HEK293 (cell line): ENCODE results near the gene VDR.

Source experiments
- CTCF ChIA-PET: fragments of 350-600 bp; formaldehyde crosslinking; extraction: SDS; loops from one replicate; lab custom pipeline; 2021; ENCODE audit warnings: antibody characterized with exemption; lab: Yijun Ruan, JAX
- POLR2A ChIA-PET: fragments of 300-600 bp; formaldehyde crosslinking; extraction: SDS; loops from one replicate; lab custom pipeline; 2020; ENCODE audit warnings: antibody characterized with exemption, inconsistent platforms; lab: Yijun Ruan, JAX
- H3K27ac ChIP-seq: fragments of 200-500 bp; sonication (Bioruptor generic); 2 replicates; pipeline ENCODE4 v1.5.1; 2014; ENCODE audit warnings: low read depth, low read length, control low read depth, inconsistent platforms; ENCODE audit errors: extremely low read depth
- H3K36me3 ChIP-seq, 2 experiments: fragments of 200-500 bp in 1 of 2; sonication (Bioruptor generic) in 1 of 2; 1 replicate in 1 of 2; 2 replicates in 1 of 2; pipeline ENCODE4 v1.5.1; 2014 to 2017; ENCODE audit warnings: inconsistent platforms in 2 of 2, low read length in 2 of 2; ENCODE audit not compliant: control insufficient read depth in 2 of 2, insufficient read depth in 1 of 2
- H3K4me1 ChIP-seq: fragments of 200-500 bp; sonication (Bioruptor generic); 2 replicates; pipeline ENCODE4 v1.5.1; 2014; ENCODE audit warnings: mild to moderate bottlenecking, low read length, inconsistent platforms; ENCODE audit not compliant: control insufficient read depth, insufficient read depth
- H3K4me3 ChIP-seq: 2 replicates; pipeline ENCODE4 v1.5.1; 2011; ENCODE audit warnings: low read depth, mild to moderate bottlenecking, control low read depth, low read length, moderate library complexity
- H3K9me3 ChIP-seq: fragments of 200-500 bp; sonication (Bioruptor generic); 2 replicates; pipeline ENCODE4 v1.5.1; 2014; ENCODE audit warnings: low read depth, low read length, inconsistent platforms; ENCODE audit not compliant: control insufficient read depth, insufficient read depth
- ATF2 ChIP-seq: fragments of 450-650 bp; formaldehyde crosslinking; IDR thresholded peaks from 2 replicates; pipeline ENCODE4 v1.5.1; 2016; ENCODE audit warnings: missing biosample characterization, missing genetic modification characterization, low read depth
- EGR2 ChIP-seq: fragments of 450-650 bp; formaldehyde crosslinking; IDR thresholded peaks from 2 replicates; pipeline ENCODE4 v1.5.1; 2016; ENCODE audit warnings: low read depth, missing biosample characterization, missing genetic modification characterization
- OSR2 ChIP-seq: fragments of 450-650 bp; formaldehyde crosslinking; IDR thresholded peaks from 2 replicates; pipeline ENCODE4 v1.5.1; 2016; ENCODE audit warnings: missing biosample characterization, missing genetic modification characterization
- PRDM4 ChIP-seq: fragments of 450-650 bp; formaldehyde crosslinking; IDR thresholded peaks from 2 replicates; pipeline ENCODE4 v1.5.1; 2017; ENCODE audit warnings: missing biosample characterization, missing genetic modification characterization
- REPIN1 ChIP-seq: fragments of 450-650 bp; formaldehyde crosslinking; IDR thresholded peaks from 2 replicates; pipeline ENCODE4 v1.5.1; 2017; ENCODE audit warnings: missing biosample characterization, missing genetic modification characterization, low read depth
- ZBTB17 ChIP-seq: fragments of 450-650 bp; formaldehyde crosslinking; IDR thresholded peaks from 2 replicates; pipeline ENCODE4 v1.5.1; 2016; ENCODE audit warnings: missing biosample characterization, missing genetic modification characterization
- ZFHX2 ChIP-seq: fragments of 450-650 bp; formaldehyde crosslinking; conservative IDR thresholded peaks from 2 replicates; pipeline ENCODE4 v1.5.1; 2016; ENCODE audit warnings: missing biosample characterization, missing genetic modification characterization
- ZNF174 ChIP-seq: fragments of 450-650 bp; formaldehyde crosslinking; IDR thresholded peaks from 2 replicates; pipeline ENCODE4 v1.5.0; 2017; ENCODE audit warnings: missing biosample characterization, mild to moderate bottlenecking, missing genetic modification characterization
- ZNF341 ChIP-seq: fragments of 450-650 bp; formaldehyde crosslinking; IDR thresholded peaks from 2 replicates; pipeline ENCODE4; 2016; ENCODE audit warnings: low read depth, missing biosample characterization, missing genetic modification characterization
- ZNF529 ChIP-seq: fragments of 450-650 bp; formaldehyde crosslinking; IDR thresholded peaks from 2 replicates; pipeline ENCODE4 v1.5.1; 2017; ENCODE audit warnings: missing genetic modification characterization, missing biosample characterization; ENCODE audit not compliant: insufficient replicate concordance
- ZNF549 ChIP-seq: fragments of 450-650 bp; IDR thresholded peaks from 2 replicates; pipeline ENCODE4 v1.5.1; 2018; ENCODE audit warnings: missing biosample characterization, missing genetic modification characterization, mild to moderate bottlenecking, inconsistent platforms, moderate library complexity
- ZNF843 ChIP-seq: fragments of 450-650 bp; formaldehyde crosslinking; IDR thresholded peaks from 2 replicates; pipeline ENCODE4 v1.5.1; 2016; ENCODE audit warnings: missing biosample characterization, missing genetic modification characterization

The VDR gene

DNA sequence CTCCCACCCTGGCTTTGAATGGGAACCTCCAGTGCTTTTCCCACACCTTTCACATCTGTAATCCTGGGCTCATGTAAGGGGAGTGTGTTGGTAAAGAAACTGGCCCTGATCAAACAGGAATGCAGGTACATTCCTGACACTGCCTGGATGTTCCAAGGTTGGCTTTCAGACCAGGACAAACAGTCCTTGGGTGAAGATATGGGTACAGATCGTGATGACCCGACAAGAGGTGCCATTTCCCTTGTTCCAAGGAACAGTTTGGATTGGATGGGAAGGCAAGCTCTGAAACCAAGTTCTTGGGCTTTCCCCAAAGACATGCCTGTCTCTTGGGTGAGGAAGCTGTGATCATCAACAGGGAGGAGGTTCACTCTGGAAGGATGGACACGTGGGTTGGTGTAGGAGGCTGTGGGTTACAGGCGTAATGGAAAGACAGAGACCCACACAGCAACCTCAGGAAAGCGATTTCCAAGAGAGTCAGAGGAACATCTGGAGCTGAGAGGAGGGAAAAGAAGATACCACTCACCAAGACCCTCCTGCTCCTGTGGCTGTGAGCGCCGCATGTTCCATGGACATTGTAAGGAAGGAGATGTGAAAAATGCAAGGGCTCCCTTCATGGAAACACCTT lies 26.4 kb downstream of the VDR start:
- ChIA-PET POLR2A (no interaction called here), CTCF (interaction anchor here (1.2 kb wide), 1 partner anchor 8 kb away, joined by 5 read pairs; no protein-coding TSS in a partner anchor)
- H3K36me3 ChIP-seq = peaks cover 0 to 3% of the 10 kb centered on the region in 2 experiments; a peak in 1 of 3 replicates
- H3K4me3 ChIP-seq = no peak overlapping the region
- no peak for TF ChIP-seq ZBTB17 (tag by site-specific recombination)
- TF ChIP-seq OSR2 (tag by site-specific recombination) = no peak
- no peak for TF ChIP-seq ZNF341 (tag by site-specific recombination)
- peak; percentile 50 for TF ChIP-seq ZFHX2 (tag by site-specific recombination)
- TF ChIP-seq EGR2 (tag by site-specific recombination) = peak; percentile 36; the same call in 1 of the 2 replicates
- H3K27ac ChIP-seq = no peak overlapping the region
- no peaks in the 10 kb centered on the region for H3K9me3 ChIP-seq
- H3K4me1 ChIP-seq = no peaks in the 10 kb centered on the region

DNA sequence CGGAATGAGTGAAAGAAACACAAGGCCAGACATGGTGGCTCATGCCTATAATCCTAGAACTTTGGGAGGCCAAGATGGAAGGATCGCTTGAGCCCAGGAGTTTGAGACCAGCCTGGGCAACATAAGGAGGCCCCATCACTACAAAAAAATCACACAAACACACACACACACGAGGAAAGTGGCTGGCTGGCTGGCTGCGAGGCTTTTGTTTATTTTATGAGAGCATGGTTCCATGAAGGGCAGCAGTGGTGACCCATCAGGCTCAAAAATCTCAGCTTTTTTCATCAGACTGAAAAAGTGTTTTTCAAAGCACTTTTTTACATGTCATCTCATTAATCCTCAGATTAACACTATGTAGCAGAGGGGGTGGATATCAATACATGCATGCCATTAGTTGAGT lies 27.7 kb downstream of the VDR start:
- H3K9me3 ChIP-seq = no peaks in the 10 kb centered on the region
- peaks cover 0 to 3% of the 10 kb centered on the region in 2 experiments; a peak in 1 of 3 replicates for H3K36me3 ChIP-seq
- TF ChIP-seq ATF2 (tag by site-specific recombination) = no peak
- no peak for TF ChIP-seq ZNF549 (tag by site-specific recombination)
- TF ChIP-seq ZNF529 (tag by site-specific recombination) = no peak
- no peak for TF ChIP-seq PRDM4 (tag by site-specific recombination)
- no peak for TF ChIP-seq ZNF174 (tag by site-specific recombination)
- H3K4me3 ChIP-seq = no peak overlapping the region
- POLR2A ChIA-PET = no interaction called here
- no peak overlapping the region for H3K27ac ChIP-seq
- no peaks in the 10 kb centered on the region for H3K4me1 ChIP-seq
- CTCF ChIA-PET = interaction anchor here (0.6 kb wide), 1 partner anchor 9 kb away, joined by 4 read pairs; no protein-coding TSS in a partner anchor

- Histone ChIP-seq H3K9me3 (no peaks in the 10 kb centered on the region), H3K36me3 (peaks cover 0 to 3% of the 10 kb centered on the region in 2 experiments; a peak in 1 of 3 replicates), H3K4me1 (no peaks in the 10 kb centered on the region), H3K27ac (no peak overlapping the region), H3K4me3 (no peak overlapping the region)
- ChIA-PET CTCF (interaction anchor here (1.0 to 1.4 kb wide), 2 partner anchors 73 to 288 kb away, joined by 4 to 6 read pairs; no protein-coding TSS in a partner anchor), POLR2A (no interaction called here)
- TF ChIP-seq ZNF843 (tag by site-specific recombination) = no peak
- TF ChIP-seq REPIN1 = no peak
Observed at GRCh38 chr12:47876440-47876960, 28.3 kb downstream of the VDR start.
